Measurements from ENCODE around the gene WBP1. TPM values are rescaled to one million over a fixed set of nuclear protein-coding genes. Genes with fewer than 3 reads are reported as not detected.

WBP1 gene
- total and polyA plus RNA-seq, 2 donors (not counting 1 experiment from before 2014, with no cell fraction given) = 43.8 to 78.1 TPM

DNA sequence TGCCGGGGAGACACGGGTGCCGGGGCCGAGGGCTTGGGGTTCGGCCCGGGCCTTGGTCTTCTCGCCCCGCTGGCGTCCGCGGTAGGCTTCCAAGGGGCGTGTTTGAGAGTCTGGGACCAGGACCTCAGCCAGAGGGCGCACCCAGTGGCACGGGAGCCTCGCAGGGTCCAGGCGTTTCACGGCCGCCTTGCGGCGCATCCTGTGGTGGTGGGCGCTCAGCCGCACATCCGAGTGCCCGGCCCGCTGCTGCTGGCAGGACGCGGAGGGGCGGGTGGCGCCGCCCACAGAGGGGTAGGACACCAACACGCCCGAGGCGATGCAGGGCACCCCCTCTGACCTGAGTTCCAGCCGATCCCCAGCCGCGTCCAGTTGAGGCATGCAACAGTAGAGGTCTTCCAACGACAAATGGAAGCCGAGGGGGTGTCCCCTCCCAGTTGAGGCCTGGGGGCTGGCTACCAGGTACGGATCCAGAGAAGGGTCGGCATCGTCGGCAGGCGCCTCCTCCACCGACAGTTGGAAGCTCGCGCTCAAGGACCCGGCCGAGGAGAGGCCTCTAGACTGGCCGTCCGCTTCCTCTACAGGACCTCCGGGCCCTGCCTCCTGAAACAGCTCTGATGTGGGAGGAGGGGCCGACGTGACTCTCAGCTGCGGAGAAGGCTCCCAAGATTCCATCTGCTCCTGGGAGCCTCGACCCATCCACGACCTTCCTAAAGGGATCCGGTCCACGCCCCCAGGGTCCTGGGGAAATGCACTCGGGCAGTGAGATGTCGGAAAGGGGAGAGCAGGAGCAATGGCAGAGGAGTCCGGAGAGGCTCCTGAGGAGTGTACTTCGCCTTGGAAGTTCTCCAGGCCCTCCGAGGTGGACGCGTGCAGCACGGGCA is 43.1 kb upstream of the WBP1 start:
- H4K20me1 ChIP-seq (ENCODE audit: control insufficient read depth, extremely low read depth, insufficient read depth, low read length) = no peaks in the 10 kb centered on the region
- H2AFZ ChIP-seq (ENCODE audit: low read length) = peak overlapping the region; percentile 91
- peaks cover 9% of the 10 kb centered on the region for H3K4me1 ChIP-seq (ENCODE audit: control insufficient read depth, extremely low read depth, insufficient read depth, low read length)
- H3K4me3 ChIP-seq (replicated peaks in 1 of 4; ENCODE audit: control extremely low read depth in 1 of 4, insufficient read depth in 1 of 4, low read depth in 3 of 4, low read length in 4 of 4) = peak overlapping the region; percentile 7 to 60 (median 43)
- peak overlapping the region; percentile 8 for H3K27ac ChIP-seq (ENCODE audit: insufficient read depth, low read length)
- DNase-seq (ENCODE audit: low read depth in 2 of 2) = peak; percentile 26
- no peaks in the 10 kb centered on the region for H3K27me3 ChIP-seq (ENCODE audit: control insufficient read depth, insufficient read depth, low read length)
- H3K9ac ChIP-seq (ENCODE audit: insufficient read depth, low read length) = peak overlapping the region; percentile 50
- H3K9me3 ChIP-seq (ENCODE audit: control insufficient read depth, insufficient read depth, low read depth, low read length) = no peaks in the 10 kb centered on the region
- no peaks in the 10 kb centered on the region for H3K79me2 ChIP-seq (ENCODE audit: control insufficient read depth, insufficient read depth, low read length)
- TF ChIP-seq, protein P1, sequence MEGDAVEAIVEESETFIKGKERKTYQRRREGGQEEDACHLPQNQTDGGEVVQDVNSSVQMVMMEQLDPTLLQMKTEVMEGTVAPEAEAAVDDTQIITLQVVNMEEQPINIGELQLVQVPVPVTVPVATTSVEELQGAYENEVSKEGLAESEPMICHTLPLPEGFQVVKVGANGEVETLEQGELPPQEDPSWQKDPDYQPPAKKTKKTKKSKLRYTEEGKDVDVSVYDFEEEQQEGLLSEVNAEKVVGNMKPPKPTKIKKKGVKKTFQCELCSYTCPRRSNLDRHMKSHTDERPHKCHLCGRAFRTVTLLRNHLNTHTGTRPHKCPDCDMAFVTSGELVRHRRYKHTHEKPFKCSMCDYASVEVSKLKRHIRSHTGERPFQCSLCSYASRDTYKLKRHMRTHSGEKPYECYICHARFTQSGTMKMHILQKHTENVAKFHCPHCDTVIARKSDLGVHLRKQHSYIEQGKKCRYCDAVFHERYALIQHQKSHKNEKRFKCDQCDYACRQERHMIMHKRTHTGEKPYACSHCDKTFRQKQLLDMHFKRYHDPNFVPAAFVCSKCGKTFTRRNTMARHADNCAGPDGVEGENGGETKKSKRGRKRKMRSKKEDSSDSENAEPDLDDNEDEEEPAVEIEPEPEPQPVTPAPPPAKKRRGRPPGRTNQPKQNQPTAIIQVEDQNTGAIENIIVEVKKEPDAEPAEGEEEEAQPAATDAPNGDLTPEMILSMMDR (conservative IDR thresholded peaks at IDR 0.05 in 1 of 2, IDR thresholded peaks at IDR 0.05 in 1 of 2; ENCODE audit: low read depth in 1 of 2, low read length in 2 of 2) = peak in 1 of 2 donors; percentile 37
- no peak for TF ChIP-seq EZH2 (IDR thresholded peaks at IDR 0.05; ENCODE audit: low read length, missing control alignments)
- peak overlapping the region; percentile 85 for H3K4me2 ChIP-seq (ENCODE audit: extremely low read depth, insufficient read depth, low read length)
- no peaks in the 10 kb centered on the region for H3K36me3 ChIP-seq (ENCODE audit: control insufficient read depth, insufficient read depth, low read length)

DNA sequence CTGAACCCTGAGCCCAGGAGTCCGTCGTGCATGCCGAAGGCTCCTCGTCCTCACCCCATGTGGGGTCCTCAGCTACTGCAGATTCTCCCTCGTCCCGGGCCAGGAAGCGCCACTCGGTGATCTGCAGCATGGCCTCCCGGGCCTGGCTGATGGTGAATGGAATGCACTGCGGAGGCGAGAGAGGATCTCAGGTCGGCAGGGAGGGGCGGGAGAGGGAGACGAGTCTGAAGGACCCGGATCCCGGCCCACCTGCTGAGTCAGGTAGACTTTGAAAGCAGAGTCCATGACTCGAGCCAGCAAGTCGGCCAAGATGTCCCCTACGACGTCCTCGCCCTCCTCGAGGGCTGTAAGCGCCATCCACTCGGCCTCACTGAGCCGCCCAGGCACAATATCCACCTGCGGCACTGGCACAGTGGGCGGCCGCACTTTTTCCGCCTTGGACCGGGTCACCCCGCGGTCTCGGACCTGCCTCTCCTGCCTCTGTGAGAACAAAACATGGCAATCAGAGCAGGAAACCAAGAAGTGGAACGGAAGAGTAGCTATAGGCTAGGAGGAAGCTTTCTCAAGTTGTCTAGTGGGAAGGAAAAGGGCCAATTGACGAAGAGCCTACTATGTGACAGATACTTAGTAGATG is 42.4 kb upstream of the WBP1 start:
- H3K9me3 ChIP-seq (ENCODE audit: control insufficient read depth, insufficient read depth, low read depth, low read length) = no peaks in the 10 kb centered on the region
- DNase-seq (ENCODE audit: low read depth in 2 of 2) = no peak
- H3K36me3 ChIP-seq (ENCODE audit: control insufficient read depth, insufficient read depth, low read length) = no peaks in the 10 kb centered on the region
- peak overlapping the region; percentile 7 to 60 (median 43) for H3K4me3 ChIP-seq (replicated peaks in 1 of 4; ENCODE audit: control extremely low read depth in 1 of 4, insufficient read depth in 1 of 4, low read depth in 3 of 4, low read length in 4 of 4)
- H2AFZ ChIP-seq (ENCODE audit: low read length) = peak overlapping the region; percentile 91
- no peak for TF ChIP-seq EZH2 (IDR thresholded peaks at IDR 0.05; ENCODE audit: low read length, missing control alignments)
- TF ChIP-seq, protein P1 (conservative IDR thresholded peaks at IDR 0.05 in 1 of 2, IDR thresholded peaks at IDR 0.05 in 1 of 2; ENCODE audit: low read depth in 1 of 2, low read length in 2 of 2) = no peak
- peak overlapping the region; percentile 71 for H3K4me2 ChIP-seq (ENCODE audit: extremely low read depth, insufficient read depth, low read length)
- peaks cover 9% of the 10 kb centered on the region for H3K4me1 ChIP-seq (ENCODE audit: control insufficient read depth, extremely low read depth, insufficient read depth, low read length)
- no peaks in the 10 kb centered on the region for H4K20me1 ChIP-seq (ENCODE audit: control insufficient read depth, extremely low read depth, insufficient read depth, low read length)
- H3K27me3 ChIP-seq (ENCODE audit: control insufficient read depth, insufficient read depth, low read length) = no peaks in the 10 kb centered on the region
- H3K9ac ChIP-seq (ENCODE audit: insufficient read depth, low read length) = no peak overlapping the region
- H3K27ac ChIP-seq (ENCODE audit: insufficient read depth, low read length) = no peak overlapping the region
- H3K79me2 ChIP-seq (ENCODE audit: control insufficient read depth, insufficient read depth, low read length) = no peaks in the 10 kb centered on the region

DNA sequence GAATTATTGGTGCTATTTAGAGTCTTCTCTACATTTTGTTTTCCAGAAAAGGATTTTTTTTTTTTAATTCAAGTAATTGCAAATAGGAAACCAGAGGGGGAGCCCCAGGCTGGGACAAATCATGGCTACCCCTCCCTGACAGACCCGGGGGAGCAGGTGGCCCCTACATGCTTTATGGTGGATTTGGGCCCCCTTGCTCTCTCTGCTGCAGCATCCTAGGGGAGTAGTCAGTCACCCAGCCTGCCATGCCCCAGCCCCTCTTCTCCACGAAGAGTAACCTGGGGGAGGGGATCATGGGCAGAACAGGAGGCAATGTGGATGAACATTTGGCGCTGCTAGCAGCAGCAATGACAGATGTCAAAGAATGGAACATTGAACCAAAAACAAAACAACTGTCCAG is 41.5 kb upstream of the WBP1 start:
- Histone ChIP-seq H3K27me3 (ENCODE audit: control insufficient read depth, insufficient read depth, low read length) (no peaks in the 10 kb centered on the region), H3K79me2 (ENCODE audit: control insufficient read depth, insufficient read depth, low read length) (no peaks in the 10 kb centered on the region), H3K4me3 (replicated peaks in 1 of 4; ENCODE audit: control extremely low read depth in 1 of 4, insufficient read depth in 1 of 4, low read depth in 3 of 4, low read length in 4 of 4) (no peak overlapping the region), H3K36me3 (ENCODE audit: control insufficient read depth, insufficient read depth, low read length) (no peaks in the 10 kb centered on the region), H3K4me2 (ENCODE audit: extremely low read depth, insufficient read depth, low read length) (no peak overlapping the region), H3K4me1 (ENCODE audit: control insufficient read depth, extremely low read depth, insufficient read depth, low read length) (peaks cover 9% of the 10 kb centered on the region), H3K9ac (ENCODE audit: insufficient read depth, low read length) (no peak overlapping the region), H4K20me1 (ENCODE audit: control insufficient read depth, extremely low read depth, insufficient read depth, low read length) (no peaks in the 10 kb centered on the region), H2AFZ (ENCODE audit: low read length) (no peak overlapping the region), H3K9me3 (ENCODE audit: control insufficient read depth, insufficient read depth, low read depth, low read length) (no peaks in the 10 kb centered on the region), H3K27ac (ENCODE audit: insufficient read depth, low read length) (no peak overlapping the region)
- DNase-seq (ENCODE audit: low read depth in 2 of 2) = no peak
- TF ChIP-seq EZH2 (IDR thresholded peaks at IDR 0.05; ENCODE audit: low read length, missing control alignments) = no peak
- TF ChIP-seq, protein P1 (conservative IDR thresholded peaks at IDR 0.05 in 1 of 2, IDR thresholded peaks at IDR 0.05 in 1 of 2; ENCODE audit: low read depth in 1 of 2, low read length in 2 of 2) = peak in 1 of 2 donors; percentile 16

All from fibroblast of lung (primary cell).